HG02759 (cell line): ENCODE results near the gene TAS2R10.

Experiments used
- ATAC-seq: cut with Tn5 transposase; IDR thresholded peaks from one replicate; pipeline ENCODE4 v1.9.1; 2021; ENCODE audit warnings: mild to moderate bottlenecking, moderate library complexity; ENCODE audit not compliant: unreplicated experiment

Gene TAS2R10

GRCh38 chr12:10783252-10783651, 42.9 kb downstream of the TAS2R10 start:
- ATAC-seq, result no peak

DNA sequence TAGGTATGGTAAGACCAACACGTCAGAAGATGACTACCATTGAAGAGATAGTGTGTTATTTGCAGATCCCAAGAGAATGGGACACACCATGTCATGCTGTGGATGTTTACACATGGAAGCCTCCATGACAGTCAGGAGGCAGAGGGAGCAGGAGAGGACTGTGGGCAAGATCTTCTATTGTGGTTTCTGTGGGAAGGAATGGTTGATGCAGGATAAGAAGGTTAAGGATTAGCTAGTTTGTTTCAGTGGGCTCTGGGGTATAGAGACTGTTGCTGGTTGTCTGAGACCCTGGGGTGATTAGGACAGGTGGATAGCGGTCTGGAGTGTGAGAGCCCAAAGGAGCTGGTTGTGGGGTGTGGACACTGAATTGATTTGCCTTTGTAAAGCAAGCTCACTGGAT, 47.1 kb downstream of the TAS2R10 start:
- no peak for ATAC-seq
